Ascending aorta (tissue), 2 donors: ENCODE measurements around the gene TMEM222. TPM values are rescaled to one million over a fixed set of nuclear protein-coding genes. Genes with fewer than 3 reads are reported as not detected.

Experiments
- DNase-seq, 2 donors: peaks; one replicate each; pipeline ENCODE4 v3.0.0-alpha.2; 2019; ENCODE audit warnings: low spot score in 2 of 2
- H3K27ac ChIP-seq, 2 donors: fragments of 200-600 bp; sonication (generic); one replicate each; pipeline ENCODE4 v1.5.1; 2016 to 2017; ENCODE audit warnings: mild to moderate bottlenecking in 1 of 2
- H3K27me3 ChIP-seq: fragments of 200-600 bp; sonication (generic); one replicate; pipeline ENCODE4 v1.5.1; 2017
- H3K36me3 ChIP-seq, 2 donors: fragments of 200-600 bp; sonication (generic); one replicate each; pipeline ENCODE4 v1.5.1; 2016
- H3K4me1 ChIP-seq, 2 donors: fragments of 200-600 bp; sonication (generic); one replicate each; pipeline ENCODE4 v1.5.1; 2016 to 2017; ENCODE audit warnings: mild to moderate bottlenecking in 1 of 2
- H3K4me3 ChIP-seq, 2 donors: fragments of 200-600 bp; sonication (generic); one replicate each; pipeline ENCODE4 v1.5.1; 2016 to 2017; ENCODE audit warnings: mild to moderate bottlenecking in 1 of 2
- H3K9me3 ChIP-seq, 2 donors: fragments of 200-600 bp; sonication (generic); one replicate each; pipeline ENCODE4 v1.5.1; 2016
- intact Hi-C: fragments of 100-400 bp; cut with DNase I; formaldehyde crosslinking; loops from one replicate; pipeline ENCODE4 v1.15.1; 2023
- total RNA-seq: library from RNA; depleted of rRNA; stranded (reverse); fragments of >200 nt; gene quantifications from one replicate; pipeline ENCODE4 v1.1.0, GENCODE V29; 2016
- TF ChIP-seq, protein P1 (sequence below), 3 experiments: fragments of 200-600 bp in 2 of 3; fragments of 450-650 bp in 1 of 3; sonication (generic) in 2 of 3; IDR thresholded peaks; one replicate each; pipeline ENCODE4 v1.5.1; 2016 to 2019; ENCODE audit warnings: antibody characterized with exemption in 3 of 3, mild to moderate bottlenecking in 1 of 3, moderate library complexity in 1 of 3

Gene TMEM222
- total RNA-seq, 1 donor from 2014 or later = 28.6 TPM

GRCh38 chr1:27290581-27290980 lies 31.4 kb upstream of the TMEM222 start:
- no peak overlapping the region for H3K27ac ChIP-seq
- TF ChIP-seq, protein P1, sequence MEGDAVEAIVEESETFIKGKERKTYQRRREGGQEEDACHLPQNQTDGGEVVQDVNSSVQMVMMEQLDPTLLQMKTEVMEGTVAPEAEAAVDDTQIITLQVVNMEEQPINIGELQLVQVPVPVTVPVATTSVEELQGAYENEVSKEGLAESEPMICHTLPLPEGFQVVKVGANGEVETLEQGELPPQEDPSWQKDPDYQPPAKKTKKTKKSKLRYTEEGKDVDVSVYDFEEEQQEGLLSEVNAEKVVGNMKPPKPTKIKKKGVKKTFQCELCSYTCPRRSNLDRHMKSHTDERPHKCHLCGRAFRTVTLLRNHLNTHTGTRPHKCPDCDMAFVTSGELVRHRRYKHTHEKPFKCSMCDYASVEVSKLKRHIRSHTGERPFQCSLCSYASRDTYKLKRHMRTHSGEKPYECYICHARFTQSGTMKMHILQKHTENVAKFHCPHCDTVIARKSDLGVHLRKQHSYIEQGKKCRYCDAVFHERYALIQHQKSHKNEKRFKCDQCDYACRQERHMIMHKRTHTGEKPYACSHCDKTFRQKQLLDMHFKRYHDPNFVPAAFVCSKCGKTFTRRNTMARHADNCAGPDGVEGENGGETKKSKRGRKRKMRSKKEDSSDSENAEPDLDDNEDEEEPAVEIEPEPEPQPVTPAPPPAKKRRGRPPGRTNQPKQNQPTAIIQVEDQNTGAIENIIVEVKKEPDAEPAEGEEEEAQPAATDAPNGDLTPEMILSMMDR (IDR thresholded peaks at IDR 0.05) = no peak
- intact Hi-C loops = no loop called here
- peaks cover 47 to 77% of the 10 kb centered on the region in 2 donors for H3K36me3 ChIP-seq
- DNase-seq = no peak
- H3K4me1 ChIP-seq = no peaks in the 10 kb centered on the region
- no peaks in the 10 kb centered on the region for H3K9me3 ChIP-seq
- no peaks in the 10 kb centered on the region for H3K27me3 ChIP-seq
- no peak overlapping the region for H3K4me3 ChIP-seq

DNA sequence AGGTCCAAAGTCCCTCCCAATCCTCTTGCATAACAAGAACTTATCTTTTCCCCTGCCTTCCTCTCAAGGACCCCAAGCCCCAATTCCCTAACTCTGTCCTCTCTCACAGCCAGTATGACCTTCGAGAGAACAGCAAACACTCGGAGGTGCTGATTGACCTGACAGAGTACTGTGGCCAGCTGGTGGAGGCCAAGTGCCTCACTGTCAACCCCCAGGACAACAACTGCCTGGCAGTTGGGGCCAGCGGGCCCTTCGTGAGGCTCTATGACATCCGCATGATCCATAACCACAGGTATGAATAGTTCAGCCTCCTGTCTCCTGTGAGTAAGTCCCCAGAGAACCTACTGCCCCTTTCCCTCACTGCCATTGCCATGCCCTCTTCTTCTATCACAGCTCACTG lies 29.9 kb upstream of the TMEM222 start:
- H3K4me1 ChIP-seq = no peaks in the 10 kb centered on the region
- intact Hi-C loops = no loop called here
- no peak overlapping the region for H3K4me3 ChIP-seq
- no peaks in the 10 kb centered on the region for H3K27me3 ChIP-seq
- no peak overlapping the region for H3K27ac ChIP-seq
- TF ChIP-seq, protein P1 (IDR thresholded peaks at IDR 0.05) = no peak
- no peak for DNase-seq
- peaks cover 54 to 74% of the 10 kb centered on the region in 2 donors for H3K36me3 ChIP-seq
- H3K9me3 ChIP-seq = no peaks in the 10 kb centered on the region

GRCh38 chr1:27293915-27294314 lies 28.0 kb upstream of the TMEM222 start:
- no peak overlapping the region for H3K4me3 ChIP-seq

DNA sequence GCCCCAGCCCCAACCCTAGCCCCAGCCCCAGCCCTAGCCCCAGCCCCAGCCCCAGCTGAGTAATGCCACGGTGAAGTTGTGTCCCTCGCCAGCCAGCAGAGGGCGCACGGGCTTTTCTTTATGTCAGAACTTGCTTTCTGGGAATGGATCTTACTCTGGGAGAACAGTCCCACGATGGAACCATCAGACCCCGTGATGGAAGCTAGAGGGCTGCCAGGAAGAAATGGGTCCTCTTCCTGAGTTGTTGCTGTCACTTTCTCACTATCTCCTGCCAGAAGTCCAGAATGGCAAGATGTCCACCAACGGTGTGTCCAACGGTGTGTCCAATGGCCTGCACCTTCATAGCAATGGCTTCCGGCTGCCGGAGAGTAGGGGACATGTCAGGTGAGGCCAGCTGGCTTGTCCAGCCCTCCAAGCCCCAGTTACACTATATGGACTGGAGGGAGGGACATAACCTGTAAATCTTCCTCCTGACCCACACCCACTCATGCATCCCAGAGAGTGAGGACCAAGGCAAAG lies 25.1 kb upstream of the TMEM222 start:
- intact Hi-C loops = loop anchor here (5.0 kb wide), 1 partner anchor 365 kb away; no protein-coding TSS in a partner anchor
- peaks cover 0 to 15% of the 10 kb centered on the region in 2 donors for H3K4me1 ChIP-seq
- H3K27ac ChIP-seq = no peak overlapping the region

More at GRCh38 chr1:27293915-27294314, 28.0 kb upstream of the TMEM222 start:
- no peaks in the 10 kb centered on the region for H3K9me3 ChIP-seq
- H3K27ac ChIP-seq = no peak overlapping the region
- H3K36me3 ChIP-seq = peaks cover 56 to 80% of the 10 kb centered on the region in 2 donors
- TF ChIP-seq, protein P1 (IDR thresholded peaks at IDR 0.05) = no peak
- peaks cover 0 to 4% of the 10 kb centered on the region in 2 donors for H3K4me1 ChIP-seq
- H3K27me3 ChIP-seq = no peaks in the 10 kb centered on the region
- intact Hi-C loops = no loop called here
- peak in 1 of 2 donors; percentile 30 for DNase-seq

DNA sequence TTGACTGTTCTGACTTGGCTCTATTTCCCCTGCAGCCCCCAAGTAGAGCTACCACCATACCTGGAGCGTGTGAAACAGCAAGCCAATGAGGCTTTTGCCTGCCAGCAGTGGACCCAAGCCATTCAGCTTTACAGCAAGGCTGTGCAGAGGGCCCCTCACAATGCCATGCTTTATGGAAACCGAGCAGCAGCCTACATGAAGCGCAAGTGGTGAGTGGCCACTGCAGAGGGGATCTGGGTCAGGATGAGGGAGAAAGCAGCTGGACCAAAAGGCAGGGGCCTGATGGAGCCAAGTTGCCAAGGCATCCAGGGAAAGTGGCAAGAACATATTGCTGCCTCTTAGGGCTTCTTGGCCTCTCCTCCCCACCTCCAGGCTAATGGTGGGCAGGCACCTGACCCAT lies 24.1 kb upstream of the TMEM222 start:
- H3K27ac ChIP-seq = peak overlapping the region in 1 of 2 donors; percentile 71
- peaks cover 0 to 15% of the 10 kb centered on the region in 2 donors for H3K4me1 ChIP-seq
- H3K27me3 ChIP-seq = no peaks in the 10 kb centered on the region
- TF ChIP-seq, protein P1 (IDR thresholded peaks at IDR 0.05) = no peak
- intact Hi-C loops = loop anchor here (5.0 kb wide), 1 partner anchor 364 kb away; no protein-coding TSS in a partner anchor
- peaks cover 52 to 69% of the 10 kb centered on the region in 2 donors for H3K36me3 ChIP-seq
- no peaks in the 10 kb centered on the region for H3K9me3 ChIP-seq
- DNase-seq = peak in 1 of 2 donors; percentile 59
- H3K4me3 ChIP-seq = no peak overlapping the region

More for the DNA sequence above, 25.1 kb upstream of the TMEM222 start:
- DNase-seq = peak in 1 of 2 donors; percentile 80
- Histone ChIP-seq H3K27me3 (no peaks in the 10 kb centered on the region), H3K9me3 (no peaks in the 10 kb centered on the region), H3K36me3 (peaks cover 51 to 70% of the 10 kb centered on the region in 2 donors), H3K4me3 (no peak overlapping the region)
- TF ChIP-seq, protein P1 (IDR thresholded peaks at IDR 0.05) = peak; percentile 46 to 79 (median 79)
